Panc1 (cell line): ENCODE measurements around the gene EIF2B5. TPM values are rescaled to one million over a fixed set of nuclear protein-coding genes. Genes with fewer than 3 reads are reported as not detected.

Experiments used
- ATAC-seq: fragments of 200-7000 bp; cut with Tn5 transposase; 2 replicates; pipeline ENCODE4 v1.9.1; 2020; ENCODE audit warnings: mild to moderate bottlenecking, moderate library complexity
- BruUV-seq: library from RNA; stranded (reverse); fragments of 400-500 nt; replicated peaks from 2 replicates; lab custom pipeline; 2021; lab: Mats Ljungman, UMichigan
- CTCF ChIA-PET: fragments of 300-600 bp; sonication (Branson Sonifier 250); formaldehyde crosslinking; loops from one replicate; lab custom pipeline; 2022; ENCODE audit warnings: antibody characterized with exemption; lab: Charles Lee
- POLR2A ChIA-PET: fragments of 300-600 bp; sonication (Branson Sonifier 250); formaldehyde crosslinking; loops from one replicate; lab custom pipeline; 2022; ENCODE audit warnings: antibody characterized with exemption; lab: Charles Lee
- DNase-seq: peaks from one replicate; pipeline ENCODE4 v3.0.0-alpha.2; 2010; ENCODE audit warnings: low read depth, low spot score
- H3K27ac ChIP-seq: 2 replicates; pipeline ENCODE4 v1.5.1; 2011; ENCODE audit warnings: mild to moderate bottlenecking, low read length, inconsistent platforms
- H3K27me3 ChIP-seq: fragments of 200-500 bp; sonication (Bioruptor generic); 2 replicates; pipeline ENCODE4 v1.6.0; 2014; ENCODE audit warnings: low read length, inconsistent platforms; ENCODE audit not compliant: control insufficient read depth, insufficient read depth
- H3K36me3 ChIP-seq: fragments of 200-500 bp; sonication (Bioruptor generic); 2 replicates; pipeline ENCODE4 v1.5.1; 2014; ENCODE audit warnings: inconsistent platforms, mild to moderate bottlenecking, low read length, moderate library complexity; ENCODE audit not compliant: control insufficient read depth, insufficient read depth
- H3K4me1 ChIP-seq: 2 replicates; pipeline ENCODE4 v1.5.1; 2011; ENCODE audit warnings: inconsistent platforms, mild to moderate bottlenecking, low read length, moderate library complexity; ENCODE audit not compliant: control insufficient read depth, insufficient read depth
- H3K4me3 ChIP-seq, 2 experiments: 2 replicates each; pipeline ENCODE4 v1.5.1; 2011 to 2012; ENCODE audit warnings: low read depth in 2 of 2, low read length in 2 of 2, mild to moderate bottlenecking in 2 of 2, inconsistent platforms in 1 of 2, moderate library complexity in 1 of 2
- H3K9me3 ChIP-seq: fragments of 200-500 bp; sonication (Bioruptor generic); 2 replicates; pipeline ENCODE4 v1.5.1; 2014; ENCODE audit warnings: low read depth, mild to moderate bottlenecking, inconsistent platforms, low read length, moderate library complexity; ENCODE audit not compliant: control insufficient read depth, insufficient read depth
- POLR2AphosphoS5 ChIP-seq: IDR thresholded peaks from 2 replicates; pipeline ENCODE4 v1.6.1; 2012; ENCODE audit warnings: mild to moderate bottlenecking, low read depth, low read length, moderate library complexity
- SIN3A ChIP-seq: IDR thresholded peaks from 2 replicates; pipeline ENCODE4 v1.6.1; 2012; ENCODE audit warnings: low read depth, mild to moderate bottlenecking, low read length, moderate library complexity, borderline replicate concordance; ENCODE audit not compliant: insufficient read depth
- TCF7L2 ChIP-seq: IDR thresholded peaks from 2 replicates; pipeline ENCODE4 v1.6.1; 2011; ENCODE audit warnings: mild to moderate bottlenecking, low read depth, low read length, inconsistent platforms
- in situ Hi-C: cut with HindIII; loops from 2 replicates; pipeline ENCODE4 v1.10.0; 2016; ENCODE audit warnings: low sequenced_read_pairs, low pct_unique_long_range_greater_than_20kb
- intact Hi-C: fragments of 100-400 bp; cut with micrococcal nuclease; formaldehyde crosslinking; loops from one replicate; pipeline ENCODE4 v1.10.0; 2022; ENCODE audit not compliant: unreplicated experiment
- total RNA-seq: library from RNA; stranded (reverse); gene quantifications from one replicate; pipeline ENCODE4 v1.2.1, GENCODE V29; 2021; ENCODE audit not compliant: unreplicated experiment
- TF ChIP-seq, protein P1 (sequence below): fragments of 450-650 bp; IDR thresholded peaks from 2 replicates; pipeline ENCODE4 v1.5.1; 2017; ENCODE audit warnings: mild to moderate bottlenecking
- TF ChIP-seq, protein P2 (sequence below), 2 experiments: IDR thresholded peaks; 2 replicates each; pipeline ENCODE4 v1.6.1; 2011 to 2012; ENCODE audit warnings: low read depth in 2 of 2, control low read depth in 1 of 2, low read length in 1 of 2, mild to moderate bottlenecking in 1 of 2, moderate library complexity in 1 of 2; ENCODE audit not compliant: insufficient read depth in 1 of 2

The EIF2B5 gene
- total RNA-seq, 1 experiment from 2014 or later: 60.2 TPM

DNA sequence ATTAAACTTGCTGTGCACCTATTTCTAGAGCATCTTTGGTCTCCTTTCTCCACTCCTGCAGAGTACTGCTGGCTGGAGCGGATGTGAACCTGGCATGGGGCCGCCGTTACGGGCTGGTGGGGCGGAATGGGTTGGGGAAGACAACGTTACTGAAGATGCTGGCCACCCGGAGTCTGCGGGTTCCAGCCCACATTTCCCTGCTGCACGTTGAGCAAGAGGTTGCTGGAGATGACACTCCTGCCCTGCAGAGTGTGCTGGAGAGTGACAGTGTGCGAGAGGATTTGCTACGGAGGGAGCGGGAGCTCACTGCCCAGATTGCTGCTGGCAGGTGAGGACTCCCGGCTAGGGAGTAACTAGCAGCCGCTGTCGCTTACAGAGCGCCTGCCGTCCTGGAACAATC, 52.9 kb downstream of the EIF2B5 start:
- intact Hi-C loops: no loop called here
- H3K4me1 ChIP-seq: peaks cover 15% of the 10 kb centered on the region
- H3K27ac ChIP-seq: no peak overlapping the region
- in situ Hi-C loops: no loop called here
- ATAC-seq (no peak), DNase-seq (no peak)
- H3K36me3 ChIP-seq: peaks cover 28% of the 10 kb centered on the region
- ChIA-PET CTCF (no interaction called here), POLR2A (no interaction called here)
- H3K27me3 ChIP-seq: no peaks in the 10 kb centered on the region
- H3K4me3 ChIP-seq: no peak overlapping the region
- no TSS peak for BruUV-seq
- no peaks in the 10 kb centered on the region for H3K9me3 ChIP-seq
- no peak for TF ChIP-seq TCF7L2
- TF ChIP-seq, protein P1, sequence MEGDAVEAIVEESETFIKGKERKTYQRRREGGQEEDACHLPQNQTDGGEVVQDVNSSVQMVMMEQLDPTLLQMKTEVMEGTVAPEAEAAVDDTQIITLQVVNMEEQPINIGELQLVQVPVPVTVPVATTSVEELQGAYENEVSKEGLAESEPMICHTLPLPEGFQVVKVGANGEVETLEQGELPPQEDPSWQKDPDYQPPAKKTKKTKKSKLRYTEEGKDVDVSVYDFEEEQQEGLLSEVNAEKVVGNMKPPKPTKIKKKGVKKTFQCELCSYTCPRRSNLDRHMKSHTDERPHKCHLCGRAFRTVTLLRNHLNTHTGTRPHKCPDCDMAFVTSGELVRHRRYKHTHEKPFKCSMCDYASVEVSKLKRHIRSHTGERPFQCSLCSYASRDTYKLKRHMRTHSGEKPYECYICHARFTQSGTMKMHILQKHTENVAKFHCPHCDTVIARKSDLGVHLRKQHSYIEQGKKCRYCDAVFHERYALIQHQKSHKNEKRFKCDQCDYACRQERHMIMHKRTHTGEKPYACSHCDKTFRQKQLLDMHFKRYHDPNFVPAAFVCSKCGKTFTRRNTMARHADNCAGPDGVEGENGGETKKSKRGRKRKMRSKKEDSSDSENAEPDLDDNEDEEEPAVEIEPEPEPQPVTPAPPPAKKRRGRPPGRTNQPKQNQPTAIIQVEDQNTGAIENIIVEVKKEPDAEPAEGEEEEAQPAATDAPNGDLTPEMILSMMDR: no peak
- TF ChIP-seq POLR2AphosphoS5: no peak
- TF ChIP-seq, protein P2, sequence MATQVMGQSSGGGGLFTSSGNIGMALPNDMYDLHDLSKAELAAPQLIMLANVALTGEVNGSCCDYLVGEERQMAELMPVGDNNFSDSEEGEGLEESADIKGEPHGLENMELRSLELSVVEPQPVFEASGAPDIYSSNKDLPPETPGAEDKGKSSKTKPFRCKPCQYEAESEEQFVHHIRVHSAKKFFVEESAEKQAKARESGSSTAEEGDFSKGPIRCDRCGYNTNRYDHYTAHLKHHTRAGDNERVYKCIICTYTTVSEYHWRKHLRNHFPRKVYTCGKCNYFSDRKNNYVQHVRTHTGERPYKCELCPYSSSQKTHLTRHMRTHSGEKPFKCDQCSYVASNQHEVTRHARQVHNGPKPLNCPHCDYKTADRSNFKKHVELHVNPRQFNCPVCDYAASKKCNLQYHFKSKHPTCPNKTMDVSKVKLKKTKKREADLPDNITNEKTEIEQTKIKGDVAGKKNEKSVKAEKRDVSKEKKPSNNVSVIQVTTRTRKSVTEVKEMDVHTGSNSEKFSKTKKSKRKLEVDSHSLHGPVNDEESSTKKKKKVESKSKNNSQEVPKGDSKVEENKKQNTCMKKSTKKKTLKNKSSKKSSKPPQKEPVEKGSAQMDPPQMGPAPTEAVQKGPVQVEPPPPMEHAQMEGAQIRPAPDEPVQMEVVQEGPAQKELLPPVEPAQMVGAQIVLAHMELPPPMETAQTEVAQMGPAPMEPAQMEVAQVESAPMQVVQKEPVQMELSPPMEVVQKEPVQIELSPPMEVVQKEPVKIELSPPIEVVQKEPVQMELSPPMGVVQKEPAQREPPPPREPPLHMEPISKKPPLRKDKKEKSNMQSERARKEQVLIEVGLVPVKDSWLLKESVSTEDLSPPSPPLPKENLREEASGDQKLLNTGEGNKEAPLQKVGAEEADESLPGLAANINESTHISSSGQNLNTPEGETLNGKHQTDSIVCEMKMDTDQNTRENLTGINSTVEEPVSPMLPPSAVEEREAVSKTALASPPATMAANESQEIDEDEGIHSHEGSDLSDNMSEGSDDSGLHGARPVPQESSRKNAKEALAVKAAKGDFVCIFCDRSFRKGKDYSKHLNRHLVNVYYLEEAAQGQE (IDR thresholded peaks at IDR 0.05; ENCODE audit: insufficient read depth in 1 of 2, low read depth in 2 of 2, low read length in 1 of 2): no peak
- no peak for TF ChIP-seq SIN3A

DNA sequence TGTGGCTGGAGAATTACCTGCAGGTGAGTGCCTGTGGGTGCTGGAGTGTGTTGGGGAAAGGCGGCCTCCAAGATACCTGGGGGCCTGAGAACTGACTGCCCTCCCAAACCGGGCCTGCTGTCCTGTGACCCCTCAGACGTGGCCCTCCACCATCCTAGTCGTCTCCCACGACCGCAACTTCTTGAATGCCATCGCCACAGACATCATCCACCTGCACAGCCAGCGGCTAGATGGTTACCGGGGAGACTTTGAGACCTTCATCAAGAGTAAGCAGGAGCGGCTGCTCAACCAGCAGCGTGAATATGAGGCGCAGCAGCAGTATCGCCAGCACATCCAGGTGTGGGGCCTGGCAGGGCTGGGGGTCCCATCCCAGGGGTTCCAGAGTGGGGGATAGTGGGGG, 54.3 kb downstream of the EIF2B5 start:
- Histone ChIP-seq H3K27me3 (no peaks in the 10 kb centered on the region), H3K36me3 (peaks cover 36% of the 10 kb centered on the region), H3K4me3 (no peak overlapping the region), H3K9me3 (no peaks in the 10 kb centered on the region), H3K4me1 (peaks cover 15% of the 10 kb centered on the region), H3K27ac (no peak overlapping the region)
- CTCF ChIA-PET: no interaction called here
- DNase-seq (no peak), ATAC-seq (no peak)
- intact Hi-C loops: no loop called here
- in situ Hi-C loops: no loop called here
- POLR2A ChIA-PET: no interaction called here
- TF ChIP-seq SIN3A: no peak
- no TSS peak for BruUV-seq

DNA sequence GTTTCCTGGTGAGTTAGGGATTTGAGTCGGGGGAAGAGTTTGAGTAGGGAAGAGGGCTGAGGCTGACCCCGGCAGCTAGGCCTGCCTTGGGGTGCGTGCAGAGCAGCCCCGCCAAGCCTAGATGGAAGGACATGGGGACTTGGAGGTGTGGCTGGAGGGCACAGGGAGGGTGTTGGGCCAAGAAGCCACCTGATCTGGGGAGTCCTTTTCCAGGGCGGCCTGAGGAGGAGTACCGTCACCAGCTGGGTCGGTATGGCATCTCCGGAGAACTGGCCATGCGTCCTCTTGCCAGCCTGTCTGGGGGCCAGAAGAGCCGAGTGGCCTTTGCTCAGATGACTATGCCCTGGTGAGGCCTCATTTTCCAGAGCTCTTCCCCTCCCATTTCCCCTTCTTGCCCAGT, 57.7 kb downstream of the EIF2B5 start:
- in situ Hi-C loops (no loop called here), intact Hi-C loops (no loop called here)
- BruUV-seq: no TSS peak
- H3K27me3 ChIP-seq: no peaks in the 10 kb centered on the region
- POLR2A ChIA-PET: no interaction called here
- no peak for ATAC-seq
- no peaks in the 10 kb centered on the region for H3K9me3 ChIP-seq
- H3K4me1 ChIP-seq: no peaks in the 10 kb centered on the region
- TF ChIP-seq, protein P2 (IDR thresholded peaks at IDR 0.05; ENCODE audit: insufficient read depth in 1 of 2, low read depth in 2 of 2, low read length in 1 of 2): no peak
- TF ChIP-seq, protein P1: no peak
- TF ChIP-seq TCF7L2 (no peak), SIN3A (no peak), POLR2AphosphoS5 (no peak)
- H3K36me3 ChIP-seq: peaks cover 30% of the 10 kb centered on the region
- H3K27ac ChIP-seq: no peak overlapping the region
- CTCF ChIA-PET: no interaction called here
- DNase-seq: no peak
- H3K4me3 ChIP-seq: no peak overlapping the region
